Measurements from ENCODE around the gene MYO1E.
"Not testable (repeated sequence)": the region's sequence is repeated elsewhere in the genome, so short reads cannot be mapped to it uniquely, and the experiment has no call there.

Gene MYO1E

GRCh38 chr15:59144594-59144993 lies 228.1 kb downstream of the MYO1E start:
- peaks cover 33% of the 10 kb centered on the region for H3K36me3 ChIP-seq (replicated peaks)
- H3K27me3 ChIP-seq (replicated peaks); in situ Hi-C loops (cut with HindIII; ENCODE audit: low pct_ligation_motif_present, low sequenced_read_pairs); H3K27ac ChIP-seq; DNase-seq; H3K4me3 ChIP-seq (ENCODE audit: low read depth, low read length): not testable (repeated sequence)
- peak; percentile 44 for TF ChIP-seq CTCF (IDR thresholded peaks at IDR 0.05; ENCODE audit: low read depth, low read length, missing control alignments)

DNA sequence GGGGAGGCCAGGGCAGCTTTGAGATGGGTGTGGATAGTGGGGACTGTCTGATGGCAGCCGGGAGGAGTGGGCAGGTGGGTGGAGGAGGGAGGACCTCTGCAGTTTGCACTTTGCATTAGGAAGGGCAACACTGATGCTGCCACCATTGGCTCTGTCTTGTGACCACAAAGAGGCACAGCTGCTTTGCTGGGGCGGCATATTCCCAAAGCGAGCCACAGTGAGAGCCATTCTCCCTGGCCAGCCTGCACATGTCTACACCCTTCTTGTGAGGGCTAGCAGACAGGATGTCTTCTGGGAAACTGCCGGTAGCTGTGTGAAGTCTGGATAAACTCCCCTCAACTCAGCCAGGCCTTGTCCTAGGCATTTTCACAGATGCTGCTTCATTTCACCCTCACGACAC lies 229.4 kb downstream of the MYO1E start:
- H3K36me3 ChIP-seq (replicated peaks): peaks cover 38% of the 10 kb centered on the region
- no peak for DNase-seq
- no peaks in the 10 kb centered on the region for H3K27me3 ChIP-seq (replicated peaks)
- H3K27ac ChIP-seq: no peak overlapping the region
- in situ Hi-C loops (cut with HindIII; ENCODE audit: low pct_ligation_motif_present, low sequenced_read_pairs): no loop called here
- H3K4me3 ChIP-seq (ENCODE audit: low read depth, low read length): no peak overlapping the region
- TF ChIP-seq CTCF (IDR thresholded peaks at IDR 0.05; ENCODE audit: low read depth, low read length, missing control alignments): no peak

DNA sequence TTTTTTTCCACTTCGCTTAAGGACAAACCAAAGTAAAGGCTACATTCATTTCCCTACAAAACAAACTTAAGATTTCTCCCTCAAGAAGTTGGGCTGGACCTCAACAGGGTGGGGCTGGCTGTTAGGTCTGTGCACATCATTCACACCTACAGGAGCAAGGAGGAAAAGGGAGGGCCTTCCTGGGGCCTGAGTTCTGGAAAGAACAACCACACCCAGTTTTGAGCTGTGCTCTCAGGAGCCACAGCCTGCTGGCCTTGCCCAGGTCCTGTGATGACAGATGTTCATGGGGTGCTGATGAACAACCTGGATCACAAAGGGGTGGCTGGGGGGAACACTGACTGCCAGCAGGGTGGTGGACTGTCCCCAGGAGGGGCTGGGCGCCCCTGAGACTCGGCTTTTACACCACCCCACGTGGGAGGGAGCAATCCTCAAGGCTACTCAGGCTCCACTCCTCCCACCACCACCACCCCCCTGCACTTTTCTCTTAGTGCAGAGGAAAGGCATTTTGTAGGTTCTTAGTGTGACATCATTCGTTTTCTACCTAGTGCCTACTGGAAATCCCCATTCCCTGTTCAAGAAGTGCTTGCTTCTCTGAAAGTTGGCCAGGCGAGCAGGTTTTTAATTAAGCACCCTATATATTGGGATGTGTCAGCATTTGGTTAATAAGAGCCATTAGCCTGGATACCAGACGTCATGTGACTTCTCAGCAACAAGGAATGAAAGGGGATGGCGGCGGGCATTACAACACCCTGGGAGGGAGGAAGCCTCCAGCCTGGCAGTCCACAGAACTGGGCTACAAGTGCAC lies 232.0 kb downstream of the MYO1E start:
- in situ Hi-C loops (cut with HindIII; ENCODE audit: low pct_ligation_motif_present, low sequenced_read_pairs): no loop called here

GRCh38 chr15:59138243-59138642 lies 234.4 kb downstream of the MYO1E start:
- in situ Hi-C loops (cut with HindIII; ENCODE audit: low pct_ligation_motif_present, low sequenced_read_pairs): no loop called here
- Histone ChIP-seq H3K4me3 (ENCODE audit: low read depth, low read length) (no peak overlapping the region), H3K27ac (no peak overlapping the region), H3K36me3 (replicated peaks) (peaks cover 55% of the 10 kb centered on the region), H3K27me3 (replicated peaks) (no peaks in the 10 kb centered on the region)
- TF ChIP-seq CTCF (IDR thresholded peaks at IDR 0.05; ENCODE audit: low read depth, low read length, missing control alignments): peak; percentile 82
- peak; percentile 41 for DNase-seq

More for the DNA sequence above, 232.0 kb downstream of the MYO1E start:
- no peaks in the 10 kb centered on the region for H3K27me3 ChIP-seq (replicated peaks)
- no peak for DNase-seq
- peaks cover 52% of the 10 kb centered on the region for H3K36me3 ChIP-seq (replicated peaks)
- H3K4me3 ChIP-seq (ENCODE audit: low read depth, low read length): no peak overlapping the region
- no peak overlapping the region for H3K27ac ChIP-seq
- TF ChIP-seq CTCF (IDR thresholded peaks at IDR 0.05; ENCODE audit: low read depth, low read length, missing control alignments): no peak

DNA sequence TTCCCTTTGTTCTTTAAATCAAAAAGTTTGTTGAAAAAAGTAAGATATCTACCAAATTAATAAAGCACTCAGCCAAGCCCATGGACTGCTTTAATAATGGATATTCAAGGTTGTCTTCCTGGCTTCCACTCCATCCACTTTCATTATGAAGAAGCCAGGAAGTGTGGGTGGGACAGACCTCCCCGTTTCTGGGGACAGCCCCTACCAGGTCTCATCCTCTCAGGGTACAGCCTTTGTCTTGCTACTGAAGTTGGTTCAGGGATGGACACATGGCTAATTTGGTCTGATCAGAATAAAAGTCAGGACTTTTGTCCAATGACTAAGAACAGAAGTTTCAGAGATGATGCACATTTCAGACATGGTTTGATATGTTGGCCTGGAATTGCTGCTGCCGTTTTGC lies 235.1 kb downstream of the MYO1E start:
- no peak for TF ChIP-seq CTCF (IDR thresholded peaks at IDR 0.05; ENCODE audit: low read depth, low read length, missing control alignments)
- in situ Hi-C loops (cut with HindIII; ENCODE audit: low pct_ligation_motif_present, low sequenced_read_pairs): no loop called here
- H3K36me3 ChIP-seq (replicated peaks): peaks cover 58% of the 10 kb centered on the region
- H3K27me3 ChIP-seq (replicated peaks): no peaks in the 10 kb centered on the region
- no peak overlapping the region for H3K27ac ChIP-seq
- no peak for DNase-seq
- H3K4me3 ChIP-seq (ENCODE audit: low read depth, low read length): no peak overlapping the region
